Suprapubic skin (tissue), 4 donors: ENCODE measurements around the gene KRTAP4-6. TPM values are rescaled to one million over a fixed set of nuclear protein-coding genes. Genes with fewer than 3 reads are reported as not detected.
"Not testable (repeated sequence)": the region's sequence is repeated elsewhere in the genome, so short reads cannot be mapped to it uniquely, and the experiment has no call there.

Source experiments
- DNase-seq, 2 donors: peaks; one replicate each; pipeline ENCODE4 v3.0.0-alpha.2; 2019; ENCODE audit warnings: low spot score in 2 of 2
- H3K27ac ChIP-seq: fragments of 200-600 bp; sonication (generic); one replicate; pipeline ENCODE4 v1.5.1; 2019
- H3K27me3 ChIP-seq: fragments of 200-600 bp; sonication (generic); one replicate; pipeline ENCODE4 v1.5.1; 2019
- H3K36me3 ChIP-seq: fragments of 200-600 bp; sonication (generic); one replicate; pipeline ENCODE4 v1.5.1; 2019
- H3K4me1 ChIP-seq: fragments of 200-600 bp; sonication (generic); one replicate; pipeline ENCODE4 v1.5.1; 2019
- H3K4me3 ChIP-seq: fragments of 200-600 bp; sonication (generic); one replicate; pipeline ENCODE4 v1.5.1; 2019; ENCODE audit warnings: mild to moderate bottlenecking
- H3K9me3 ChIP-seq: fragments of 200-600 bp; sonication (generic); one replicate; pipeline ENCODE4 v1.5.1; 2019
- CTCF ChIP-seq, 2 donors: fragments of 200-600 bp in 1 of 2; fragments of 450-650 bp in 1 of 2; sonication (generic) in 1 of 2; IDR thresholded peaks; one replicate each; pipeline ENCODE4 v1.5.1; 2016 to 2019; ENCODE audit warnings: antibody characterized with exemption in 2 of 2, mild to moderate bottlenecking in 1 of 2, moderate library complexity in 1 of 2
- EP300 ChIP-seq: sonication (generic); formaldehyde crosslinking; IDR thresholded peaks from one replicate; pipeline ENCODE4 v1.6.1; 2017; ENCODE audit warnings: antibody characterized with exemption
- POLR2A ChIP-seq, 2 donors: fragments of 450-650 bp; IDR thresholded peaks; one replicate each; pipeline ENCODE4 v1.6.1; 2017; ENCODE audit warnings: antibody characterized with exemption in 2 of 2, mild to moderate bottlenecking in 2 of 2, moderate library complexity in 2 of 2
- POLR2AphosphoS5 ChIP-seq, 3 donors: sonication (generic); formaldehyde crosslinking; IDR thresholded peaks; one replicate each; pipeline ENCODE4 v1.6.1; 2017; ENCODE audit warnings: antibody characterized with exemption in 3 of 3
- WGBS: methylation state at CpG from one replicate; pipeline ENCODE4 v1.1.5; 2018; 5-methylcytosine and 5-hydroxymethylcytosine counted together
- total RNA-seq, 4 donors: library from RNA; depleted of rRNA; stranded (reverse); fragments of >200 nt; gene quantifications; one replicate each; pipeline ENCODE4 v1.1.0, GENCODE V29; 2016

The KRTAP4-6 gene
- 10 to 100 TPM in 2 of 4 donors, 1 to 10 TPM in 1, not detected in 1; 9.0 to 45.0 (median 13.0) TPM for total RNA-seq

- H3K4me1 ChIP-seq: no peaks in the 10 kb centered on the region
- no peaks in the 10 kb centered on the region for H3K36me3 ChIP-seq
- no peak for DNase-seq
- no peak within 1 kb of the TSS for H3K4me3 ChIP-seq
- H3K27ac ChIP-seq: no peak within 1 kb of the TSS
- H3K27me3 ChIP-seq: peaks cover 6% of the 10 kb centered on the region
- H3K9me3 ChIP-seq: peaks cover 14% of the 10 kb centered on the region
- TF ChIP-seq EP300: no peak
- no peak for TF ChIP-seq POLR2AphosphoS5 (IDR thresholded peaks at IDR 0.05)
- 82% methylated on average over 6 of the region's 6 CpGs for WGBS
Observed at GRCh38 chr17:41140360-41141131, at the start of gene KRTAP4-6. Gene KRTAP4-6 (minus strand): TSS chr17:41140544. CDS start chr17:41140487, 57 bp downstream.

GRCh38 chr17:41189837-41190318, 49.5 kb upstream of the KRTAP4-6 start, which contains the start of gene KRTAP9-1:
Gene KRTAP9-1 (plus strand): TSS chr17:41189887. CDS start chr17:41189887, 0 bp downstream.
- not testable (repeated sequence) for H3K27ac ChIP-seq, H3K9me3 ChIP-seq, H3K27me3 ChIP-seq, H3K4me3 ChIP-seq, H3K4me1 ChIP-seq, H3K36me3 ChIP-seq, DNase-seq
- WGBS: no CpG with 5 or more reads among the region's 1 CpG

- WGBS: 89% methylated on average over 2 of the region's 2 CpGs
- peaks cover 8% of the 10 kb centered on the region for H3K27me3 ChIP-seq
- no peak overlapping the region for H3K4me3 ChIP-seq
- H3K27ac ChIP-seq: no peak overlapping the region
- no peaks in the 10 kb centered on the region for H3K4me1 ChIP-seq
- H3K9me3 ChIP-seq: no peaks in the 10 kb centered on the region
- no peaks in the 10 kb centered on the region for H3K36me3 ChIP-seq
- TF ChIP-seq EP300 (no peak), POLR2AphosphoS5 (IDR thresholded peaks at IDR 0.05) (no peak), POLR2A (IDR thresholded peaks at IDR 0.05) (no peak)
- DNase-seq: no peak
Observed at GRCh38 chr17:41186872-41187271, 46.5 kb upstream of the KRTAP4-6 start.

- WGBS: 38% methylated on average over 1 of the region's 1 CpG
- Histone ChIP-seq H3K27ac (no peak overlapping the region), H3K27me3 (peaks cover 3% of the 10 kb centered on the region), H3K9me3 (no peaks in the 10 kb centered on the region), H3K4me1 (no peaks in the 10 kb centered on the region), H3K4me3 (no peak overlapping the region), H3K36me3 (no peaks in the 10 kb centered on the region)
- TF ChIP-seq POLR2A (IDR thresholded peaks at IDR 0.05) (no peak), EP300 (no peak), POLR2AphosphoS5 (IDR thresholded peaks at IDR 0.05) (no peak), CTCF (IDR thresholded peaks at IDR 0.05) (no peak)
- no peak for DNase-seq
Observed at GRCh38 chr17:41185001-41185400, 44.7 kb upstream of the KRTAP4-6 start.

- Histone ChIP-seq H3K4me3 (no peak within 1 kb of the TSS), H3K4me1 (no peaks in the 10 kb centered on the region), H3K27me3 (no peaks in the 10 kb centered on the region), H3K36me3 (no peaks in the 10 kb centered on the region), H3K27ac (no peak within 1 kb of the TSS), H3K9me3 (no peaks in the 10 kb centered on the region)
- TF ChIP-seq POLR2AphosphoS5 (IDR thresholded peaks at IDR 0.05) (no peak), CTCF (IDR thresholded peaks at IDR 0.05) (no peak), POLR2A (IDR thresholded peaks at IDR 0.05) (no peak)
- no peak for DNase-seq
- WGBS: 70% methylated on average over 5 of the region's 9 CpGs
Observed at GRCh38 chr17:41184480-41184961, 44.2 kb upstream of the KRTAP4-6 start, which contains the start of gene KRTAP4-1. Gene KRTAP4-1 (minus strand): TSS chr17:41184911. CDS start chr17:41184854, 57 bp downstream.

- DNase-seq: no peak
- Histone ChIP-seq H3K27me3 (no peaks in the 10 kb centered on the region), H3K27ac (no peak overlapping the region), H3K4me1 (no peaks in the 10 kb centered on the region), H3K4me3 (no peak overlapping the region), H3K36me3 (no peaks in the 10 kb centered on the region), H3K9me3 (no peaks in the 10 kb centered on the region)
- 24% methylated on average over 1 of the region's 1 CpG for WGBS
- TF ChIP-seq EP300: no peak
- no peak for TF ChIP-seq POLR2A (IDR thresholded peaks at IDR 0.05)
- no peak for TF ChIP-seq CTCF (IDR thresholded peaks at IDR 0.05)
- TF ChIP-seq POLR2AphosphoS5 (IDR thresholded peaks at IDR 0.05): no peak
Observed at GRCh38 chr17:41178843-41179616, 38.7 kb upstream of the KRTAP4-6 start.
